DND-41 (cell line): ENCODE data around the gene OR6C70.
"Not testable (repeated sequence)": the region's sequence is repeated elsewhere in the genome, so short reads cannot be mapped to it uniquely, and the experiment has no call there.

Source experiments
- ATAC-seq: fragments of 200-7000 bp; cut with Tn5 transposase; 3 replicates; pipeline ENCODE4 v1.9.1; 2021; ENCODE audit warnings: low read depth; ENCODE audit not compliant: insufficient read depth
- DNase-seq: peaks from one replicate; pipeline ENCODE4 v3.0.0-alpha.2; 2020
- H2AFZ ChIP-seq: 2 replicates; pipeline ENCODE4 v1.6.0; 2012; ENCODE audit warnings: low read depth, low read length
- H3K27ac ChIP-seq: 2 replicates; pipeline ENCODE4 v1.5.1; 2012; ENCODE audit warnings: low read length, inconsistent platforms
- H3K27me3 ChIP-seq: fragments of 200-600 bp; sonication (generic); 2 replicates; pipeline ENCODE4 v1.6.0; 2012; ENCODE audit warnings: low read length, mild to moderate bottlenecking, inconsistent platforms; ENCODE audit not compliant: insufficient read depth, poor library complexity
- H3K36me3 ChIP-seq: 2 replicates; pipeline ENCODE4 v1.5.1; 2012; ENCODE audit warnings: low read length, inconsistent platforms; ENCODE audit not compliant: insufficient read depth
- H3K4me1 ChIP-seq: 2 replicates; pipeline ENCODE4 v1.5.1; 2012; ENCODE audit warnings: mild to moderate bottlenecking, low read length; ENCODE audit not compliant: insufficient read depth
- H3K4me2 ChIP-seq: 2 replicates; pipeline ENCODE4 v1.6.0; 2012; ENCODE audit warnings: mild to moderate bottlenecking, moderate library complexity, low read length, inconsistent platforms; ENCODE audit not compliant: insufficient read depth
- H3K4me3 ChIP-seq, 2 experiments: fragments of 200-600 bp in 1 of 2; shearing (Covaris generic) in 1 of 2; 2 replicates each; pipeline ENCODE4 v1.5.1; 2012 to 2016; ENCODE audit warnings: inconsistent platforms in 2 of 2, low read length in 2 of 2, mild to moderate bottlenecking in 2 of 2, low read depth in 1 of 2, moderate library complexity in 1 of 2
- H3K79me2 ChIP-seq: 2 replicates; pipeline ENCODE4 v1.6.0; 2012; ENCODE audit warnings: low read length, inconsistent platforms; ENCODE audit not compliant: insufficient read depth
- H3K9ac ChIP-seq: 2 replicates; pipeline ENCODE4 v1.6.0; 2012; ENCODE audit warnings: low read depth, mild to moderate bottlenecking, inconsistent platforms, low read length, moderate library complexity
- H3K9me3 ChIP-seq: 2 replicates; pipeline ENCODE4 v1.5.1; 2012; ENCODE audit warnings: low read length, moderate library complexity, mild to moderate bottlenecking, inconsistent platforms; ENCODE audit not compliant: insufficient read depth, severe bottlenecking
- H4K20me1 ChIP-seq: 2 replicates; pipeline ENCODE4 v1.6.0; 2012; ENCODE audit warnings: low read length; ENCODE audit not compliant: insufficient read depth
- EZH2 ChIP-seq: IDR thresholded peaks from 3 replicates; pipeline ENCODE4 v1.6.1; 2012; ENCODE audit warnings: borderline replicate concordance, low read depth, mild to moderate bottlenecking, moderate library complexity, low read length, inconsistent platforms; ENCODE audit not compliant: severe bottlenecking
- TF ChIP-seq, protein P1 (sequence below): IDR thresholded peaks from 2 replicates; pipeline ENCODE4 v1.5.1; 2012; ENCODE audit warnings: borderline replicate concordance, low read length, moderate library complexity, mild to moderate bottlenecking; ENCODE audit not compliant: poor library complexity, severe bottlenecking; ENCODE audit errors: extremely low read depth

The OR6C70 gene

DNA sequence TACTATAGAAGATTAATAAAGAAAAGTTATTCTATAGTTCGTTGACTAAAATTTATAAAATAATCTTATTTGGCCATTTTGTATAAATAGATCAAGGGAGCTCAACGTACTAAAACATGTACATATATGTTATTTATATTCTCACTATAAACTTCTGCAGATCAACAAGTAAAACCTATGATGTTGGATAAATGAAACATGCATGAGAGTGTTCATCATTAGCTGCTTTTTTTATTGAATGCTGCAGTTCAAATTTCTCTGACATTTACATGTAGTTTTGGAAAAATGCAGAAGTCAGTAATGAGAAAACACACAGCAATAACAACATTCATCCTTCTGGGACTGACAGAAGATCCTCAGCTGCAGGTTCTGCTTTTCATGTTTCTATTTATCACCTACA, 22.1 kb upstream of the OR6C70 start, which contains the start of gene OR6C68:
TSS of gene OR6C68 (plus strand) at position 301 of the 400 bp plus-strand sequence. CDS start at position 301, 0 bp downstream.
- TF ChIP-seq, protein P1, sequence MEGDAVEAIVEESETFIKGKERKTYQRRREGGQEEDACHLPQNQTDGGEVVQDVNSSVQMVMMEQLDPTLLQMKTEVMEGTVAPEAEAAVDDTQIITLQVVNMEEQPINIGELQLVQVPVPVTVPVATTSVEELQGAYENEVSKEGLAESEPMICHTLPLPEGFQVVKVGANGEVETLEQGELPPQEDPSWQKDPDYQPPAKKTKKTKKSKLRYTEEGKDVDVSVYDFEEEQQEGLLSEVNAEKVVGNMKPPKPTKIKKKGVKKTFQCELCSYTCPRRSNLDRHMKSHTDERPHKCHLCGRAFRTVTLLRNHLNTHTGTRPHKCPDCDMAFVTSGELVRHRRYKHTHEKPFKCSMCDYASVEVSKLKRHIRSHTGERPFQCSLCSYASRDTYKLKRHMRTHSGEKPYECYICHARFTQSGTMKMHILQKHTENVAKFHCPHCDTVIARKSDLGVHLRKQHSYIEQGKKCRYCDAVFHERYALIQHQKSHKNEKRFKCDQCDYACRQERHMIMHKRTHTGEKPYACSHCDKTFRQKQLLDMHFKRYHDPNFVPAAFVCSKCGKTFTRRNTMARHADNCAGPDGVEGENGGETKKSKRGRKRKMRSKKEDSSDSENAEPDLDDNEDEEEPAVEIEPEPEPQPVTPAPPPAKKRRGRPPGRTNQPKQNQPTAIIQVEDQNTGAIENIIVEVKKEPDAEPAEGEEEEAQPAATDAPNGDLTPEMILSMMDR, result no peak
- TF ChIP-seq EZH2, result no peak
- ATAC-seq, result no peak

DNA sequence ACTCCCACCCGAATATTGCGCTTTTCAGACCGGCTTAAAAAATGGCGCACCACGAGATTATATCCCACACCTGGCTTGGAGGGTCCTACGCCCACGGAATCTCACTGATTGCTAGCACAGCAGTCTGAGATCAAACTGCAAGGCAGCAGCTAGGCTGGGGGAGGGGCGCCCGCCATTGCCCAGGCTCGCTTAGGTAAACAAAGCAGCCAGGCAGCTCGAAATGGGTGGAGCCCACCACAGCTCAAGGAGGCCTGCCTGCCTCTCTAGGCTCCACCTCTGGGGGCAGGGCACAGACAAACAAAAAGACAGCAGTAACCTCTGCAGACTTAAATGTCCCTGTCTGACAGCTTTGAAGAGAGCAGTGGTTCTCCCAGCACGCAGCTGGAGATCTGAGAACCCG, 14.3 kb upstream of the OR6C70 start:
- H3K79me2 ChIP-seq, H3K9me3 ChIP-seq, H3K36me3 ChIP-seq, H3K9ac ChIP-seq, H3K4me3 ChIP-seq, H3K27ac ChIP-seq, H3K4me1 ChIP-seq, H2AFZ ChIP-seq, H3K27me3 ChIP-seq, H4K20me1 ChIP-seq, H3K4me2 ChIP-seq, DNase-seq, ATAC-seq: not testable (repeated sequence)

More for the DNA sequence above, 22.1 kb upstream of the OR6C70 start, which contains the start of gene OR6C68:
- no peaks in the 10 kb centered on the region for H3K4me1 ChIP-seq
- H4K20me1 ChIP-seq, result no peaks in the 10 kb centered on the region
- DNase-seq, result no peak
- no peaks in the 10 kb centered on the region for H3K79me2 ChIP-seq
- no peak within 1 kb of the TSS for H2AFZ ChIP-seq
- H3K4me2 ChIP-seq, result no peak within 1 kb of the TSS
- no peak within 1 kb of the TSS for H3K9ac ChIP-seq
- no peaks in the 10 kb centered on the region for H3K36me3 ChIP-seq
- H3K9me3 ChIP-seq, result no peaks in the 10 kb centered on the region
- H3K27ac ChIP-seq, result no peak within 1 kb of the TSS
- no peak within 1 kb of the TSS for H3K4me3 ChIP-seq
- H3K27me3 ChIP-seq, result no peaks in the 10 kb centered on the region

DNA sequence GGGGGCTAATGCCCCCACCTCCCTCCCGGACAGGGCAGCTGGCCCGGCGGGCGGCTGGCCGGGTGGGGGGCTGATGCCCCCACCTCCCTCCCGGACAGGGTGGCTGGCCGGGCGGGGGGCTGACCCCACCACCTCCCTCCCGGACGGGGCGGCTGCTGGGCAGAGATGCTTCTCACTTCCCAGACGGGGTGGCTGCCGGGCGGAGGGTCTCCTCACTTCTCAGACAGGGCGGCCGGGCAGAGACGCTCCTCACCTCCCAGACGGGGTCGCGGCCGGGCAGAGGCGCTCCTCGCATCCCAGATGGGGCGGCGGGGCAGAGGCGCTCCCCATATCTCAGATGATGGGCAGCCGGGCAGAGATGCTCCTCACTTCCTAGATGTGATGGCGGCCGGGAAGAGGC, 9.2 kb upstream of the OR6C70 start:
- not testable (repeated sequence) for H3K4me1 ChIP-seq, H3K27ac ChIP-seq, H3K9me3 ChIP-seq, H3K36me3 ChIP-seq, ATAC-seq, DNase-seq, H3K4me3 ChIP-seq, H3K27me3 ChIP-seq, H3K9ac ChIP-seq, H4K20me1 ChIP-seq, H2AFZ ChIP-seq, H3K79me2 ChIP-seq, H3K4me2 ChIP-seq

DNA sequence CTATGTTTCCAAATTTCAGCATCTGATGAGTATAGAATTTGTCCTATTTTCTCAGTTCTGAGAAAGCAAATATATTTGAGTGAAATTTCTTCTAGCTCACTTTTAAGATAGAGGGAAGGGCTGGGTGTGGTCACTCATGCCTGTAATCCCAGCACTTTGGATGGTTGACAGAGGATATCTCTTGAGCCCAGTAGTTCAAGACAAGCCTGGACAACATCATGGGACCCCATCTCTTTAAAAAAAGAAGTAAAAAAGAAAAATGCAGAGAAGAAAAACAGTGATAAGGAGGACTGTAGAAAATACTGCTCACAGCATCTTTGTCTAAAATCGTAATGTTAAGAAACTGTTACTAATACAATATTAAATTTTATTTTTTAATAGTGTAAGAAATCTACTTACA, 2.3 kb upstream of the OR6C70 start:
- Histone ChIP-seq H3K9ac (no peak overlapping the region), H3K9me3 (no peaks in the 10 kb centered on the region), H2AFZ (no peak overlapping the region), H3K4me1 (no peaks in the 10 kb centered on the region), H4K20me1 (no peaks in the 10 kb centered on the region), H3K27me3 (peaks cover 12% of the 10 kb centered on the region), H3K79me2 (no peaks in the 10 kb centered on the region), H3K4me2 (no peak overlapping the region), H3K27ac (no peak overlapping the region), H3K4me3 (no peak overlapping the region), H3K36me3 (no peaks in the 10 kb centered on the region)
- DNase-seq (no peak), ATAC-seq (no peak)
- TF ChIP-seq EZH2, result no peak
- TF ChIP-seq, protein P1, result no peak

GRCh38 chr12:55469291-55469690, 647 bp downstream of the OR6C70 start:
- Histone ChIP-seq H3K4me3 (no peak overlapping the region), H3K9me3 (no peaks in the 10 kb centered on the region), H3K79me2 (no peaks in the 10 kb centered on the region), H3K9ac (no peak overlapping the region), H3K4me1 (no peaks in the 10 kb centered on the region), H3K27ac (no peak overlapping the region), H4K20me1 (no peaks in the 10 kb centered on the region), H3K4me2 (no peak overlapping the region), H3K36me3 (no peaks in the 10 kb centered on the region), H2AFZ (no peak overlapping the region), H3K27me3 (peaks cover 9% of the 10 kb centered on the region)
- ATAC-seq (no peak), DNase-seq (no peak)
- no peak for TF ChIP-seq EZH2
- TF ChIP-seq, protein P1, result no peak
